ENCODE measurements around the gene HEXD.

- TF ChIP-seq, protein P1, sequence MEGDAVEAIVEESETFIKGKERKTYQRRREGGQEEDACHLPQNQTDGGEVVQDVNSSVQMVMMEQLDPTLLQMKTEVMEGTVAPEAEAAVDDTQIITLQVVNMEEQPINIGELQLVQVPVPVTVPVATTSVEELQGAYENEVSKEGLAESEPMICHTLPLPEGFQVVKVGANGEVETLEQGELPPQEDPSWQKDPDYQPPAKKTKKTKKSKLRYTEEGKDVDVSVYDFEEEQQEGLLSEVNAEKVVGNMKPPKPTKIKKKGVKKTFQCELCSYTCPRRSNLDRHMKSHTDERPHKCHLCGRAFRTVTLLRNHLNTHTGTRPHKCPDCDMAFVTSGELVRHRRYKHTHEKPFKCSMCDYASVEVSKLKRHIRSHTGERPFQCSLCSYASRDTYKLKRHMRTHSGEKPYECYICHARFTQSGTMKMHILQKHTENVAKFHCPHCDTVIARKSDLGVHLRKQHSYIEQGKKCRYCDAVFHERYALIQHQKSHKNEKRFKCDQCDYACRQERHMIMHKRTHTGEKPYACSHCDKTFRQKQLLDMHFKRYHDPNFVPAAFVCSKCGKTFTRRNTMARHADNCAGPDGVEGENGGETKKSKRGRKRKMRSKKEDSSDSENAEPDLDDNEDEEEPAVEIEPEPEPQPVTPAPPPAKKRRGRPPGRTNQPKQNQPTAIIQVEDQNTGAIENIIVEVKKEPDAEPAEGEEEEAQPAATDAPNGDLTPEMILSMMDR (IDR thresholded peaks at IDR 0.05), result no peak
- TF ChIP-seq POLR2A (IDR thresholded peaks at IDR 0.05), result no peak
Measured at GRCh38 chr17:82444284-82444893, 26.2 kb downstream of the HEXD start.

Measured in uterus (tissue), 2 donors.